NCI-H1417 (cell line): ENCODE data around the gene FOXO6.

Experiments
- DNase-seq, 3 experiments: peaks; one replicate each; lab custom pipeline; 2025; lab: John Stamatoyannopoulos, UW

FOXO6 gene

GRCh38 chr1:41360786-41361494 is at the start of gene FOXO6:
Gene FOXO6, plus strand, starts transcription at chr1:41361434.
- peak; percentile 98 to 99 (median 99) for DNase-seq

GRCh38 chr1:41312991-41313645 is 48.1 kb upstream of the FOXO6 start:
- DNase-seq = no peak

- peak in 1 of 3 experiments; percentile 24 for DNase-seq
Observed at GRCh38 chr1:41313661-41314131, 47.5 kb upstream of the FOXO6 start.

GRCh38 chr1:41314376-41315145 is 46.7 kb upstream of the FOXO6 start:
- DNase-seq = peak in 2 of 3 experiments; percentile 30 to 82

GRCh38 chr1:41315146-41315822 is 46.0 kb upstream of the FOXO6 start:
- peak in 2 of 3 experiments; percentile 21 to 82 for DNase-seq

- DNase-seq = no peak
Observed at GRCh38 chr1:41315871-41316270, 45.4 kb upstream of the FOXO6 start.

GRCh38 chr1:41317361-41317760 is 43.9 kb upstream of the FOXO6 start:
- DNase-seq = no peak

GRCh38 chr1:41318135-41318534 is 43.1 kb upstream of the FOXO6 start:
- no peak for DNase-seq

GRCh38 chr1:41319106-41319755 is 42.0 kb upstream of the FOXO6 start:
- no peak for DNase-seq

- DNase-seq = peak in 1 of 3 experiments; percentile 24
Observed at GRCh38 chr1:41319807-41320711, 41.2 kb upstream of the FOXO6 start.

- DNase-seq = no peak
Observed at GRCh38 chr1:41320895-41321676, 40.1 kb upstream of the FOXO6 start.

- no peak for DNase-seq
Observed at GRCh38 chr1:41322101-41322661, 39.1 kb upstream of the FOXO6 start.

- peak; percentile 47 to 71 (median 50) for DNase-seq
Observed at GRCh38 chr1:41322835-41323234, 38.4 kb upstream of the FOXO6 start.

- no peak for DNase-seq
Observed at GRCh38 chr1:41323243-41323642, 38.0 kb upstream of the FOXO6 start.

GRCh38 chr1:41325801-41326200 is 35.4 kb upstream of the FOXO6 start:
- DNase-seq = no peak

- DNase-seq = no peak
Observed at GRCh38 chr1:41327383-41327999, 33.7 kb upstream of the FOXO6 start.

- no peak for DNase-seq
Observed at GRCh38 chr1:41328001-41328615, 33.1 kb upstream of the FOXO6 start.
